HG02678 (cell line): ENCODE results near the gene DCTN1.

Experiments used
- ATAC-seq: cut with Tn5 transposase; IDR thresholded peaks from one replicate; pipeline ENCODE4 v1.9.1; 2021; ENCODE audit warnings: mild to moderate bottlenecking, moderate library complexity; ENCODE audit not compliant: unreplicated experiment

Gene DCTN1

GRCh38 chr2:74327627-74328026 lies 52.5 kb downstream of the DCTN1 start:
- ATAC-seq, result no peak

GRCh38 chr2:74327199-74327598 lies 52.9 kb downstream of the DCTN1 start:
- no peak for ATAC-seq

DNA sequence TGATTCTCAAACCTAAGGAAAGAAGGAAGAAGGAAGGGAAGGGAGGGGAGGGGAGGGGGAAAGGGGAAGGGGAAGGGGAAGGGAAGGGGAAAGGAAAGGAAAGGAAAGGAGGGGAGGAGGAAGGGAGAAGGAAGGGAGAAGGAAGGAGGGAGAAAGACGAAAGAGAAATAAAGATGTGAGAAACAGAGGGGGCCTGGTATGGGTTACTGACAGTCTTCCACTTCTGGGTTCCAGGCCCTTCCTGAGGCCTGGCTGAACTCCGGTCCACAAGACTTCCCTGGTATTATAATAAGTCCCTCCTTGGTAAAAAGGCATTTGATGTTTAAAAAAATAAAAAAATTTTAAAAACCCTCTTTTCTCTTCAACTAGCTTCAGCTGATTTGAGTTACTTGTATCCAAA lies 54.3 kb downstream of the DCTN1 start:
- ATAC-seq, result no peak

- no peak for ATAC-seq
Observed at GRCh38 chr2:74321737-74322136, 58.4 kb downstream of the DCTN1 start.

DNA sequence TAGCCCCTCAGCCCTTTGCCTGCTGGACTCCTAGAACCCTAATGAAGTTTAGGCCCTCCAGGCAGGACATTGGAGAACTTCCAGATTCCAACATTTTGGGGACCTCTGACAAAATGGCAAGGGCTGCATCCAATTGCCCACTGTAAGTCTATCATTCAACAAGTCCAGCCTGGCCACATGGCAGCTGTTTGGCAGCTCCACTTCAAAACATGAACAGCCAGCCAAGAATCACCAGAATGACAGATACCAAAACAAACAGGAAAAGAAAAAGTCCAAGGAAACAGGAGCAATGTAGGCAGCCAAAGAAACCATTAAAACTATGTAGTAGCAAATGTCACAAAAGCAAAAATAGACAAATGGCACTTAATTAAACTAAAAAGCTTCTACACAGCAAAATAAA lies 62.4 kb downstream of the DCTN1 start:
- no peak for ATAC-seq

DNA sequence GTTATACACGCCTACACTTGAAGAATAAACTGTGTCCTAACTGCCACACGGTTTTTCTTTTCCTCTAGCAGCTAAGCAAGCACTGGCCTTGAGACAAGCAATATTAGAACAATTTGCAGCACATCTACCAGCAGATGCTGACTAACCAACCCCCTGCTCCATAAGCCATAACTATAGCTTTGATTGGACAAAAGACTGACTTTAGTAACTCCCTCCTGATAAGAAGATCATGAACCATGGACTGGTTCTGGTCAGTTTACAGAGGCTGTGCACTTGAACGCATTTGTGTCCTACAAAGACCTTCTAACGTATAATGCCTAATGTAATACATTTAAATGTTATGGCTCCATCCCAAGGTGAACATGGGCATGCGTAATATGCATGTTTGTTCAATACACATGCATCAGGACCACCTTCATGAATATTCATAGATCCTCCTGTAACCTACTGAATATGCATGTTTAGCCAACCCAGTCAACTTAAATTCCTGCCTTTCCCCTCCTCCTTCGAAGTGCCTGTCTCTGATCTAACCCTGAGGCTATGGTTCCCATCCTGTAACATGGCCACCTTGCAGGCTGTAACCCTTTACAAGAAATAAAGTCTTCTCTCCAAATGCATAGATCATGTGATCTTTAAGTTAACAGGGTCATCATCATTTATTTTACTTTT lies 63.4 kb downstream of the DCTN1 start:
- ATAC-seq, result no peak

- ATAC-seq, result no peak
Observed at GRCh38 chr2:74314107-74314506, 66.0 kb downstream of the DCTN1 start.

- no peak for ATAC-seq
Observed at GRCh38 chr2:74313497-74313896, 66.6 kb downstream of the DCTN1 start.

- ATAC-seq, result no peak
Observed at GRCh38 chr2:74312913-74313312, 67.2 kb downstream of the DCTN1 start.
